Mesenteric fat pad (tissue), 1 donor: ENCODE measurements around the gene DYSF. TPM values are rescaled to one million over a fixed set of nuclear protein-coding genes. Genes with fewer than 3 reads are reported as not detected.

ENCODE experiments used
- DNase-seq: peaks from one replicate; pipeline ENCODE4 v3.0.0-alpha.2; 2020; ENCODE audit warnings: low spot score
- total RNA-seq: library from RNA; stranded (reverse); fragmentation: NEBNext Ultra II Directional; extraction: Animal tissue kit (Norgen Biotek cat#: 25700); gene quantifications from one replicate; pipeline ENCODE4 v1.2.1, GENCODE V29; 2021
- donor health status: DM: yes; HTN: yes; CAD: no.

Gene DYSF
- total RNA-seq, 1 donor from 2014 or later = 54.1 TPM

- peak; percentile 30 for DNase-seq
Measured at GRCh38 chr2:71611247-71611646, 157.9 kb downstream of the DYSF start.

- peak; percentile 73 for DNase-seq
Measured at GRCh38 chr2:71611781-71612527, 158.6 kb downstream of the DYSF start.

GRCh38 chr2:71612581-71613402 is 159.4 kb downstream of the DYSF start:
- DNase-seq = peak; percentile 65

- peak; percentile 24 for DNase-seq
Measured at GRCh38 chr2:71613403-71613952, 160.1 kb downstream of the DYSF start.

GRCh38 chr2:71613953-71614925 is 160.9 kb downstream of the DYSF start:
- DNase-seq = peak; percentile 64

- DNase-seq = peak; percentile 87
Measured at GRCh38 chr2:71614976-71615766, 161.8 kb downstream of the DYSF start.

- peak; percentile 81 for DNase-seq
Measured at GRCh38 chr2:71615767-71616730, 162.7 kb downstream of the DYSF start.

- DNase-seq = no peak
Measured at GRCh38 chr2:71617266-71617665, 163.9 kb downstream of the DYSF start.

- DNase-seq = peak; percentile 67
Measured at GRCh38 chr2:71618327-71619113, 165.2 kb downstream of the DYSF start.

GRCh38 chr2:71619230-71619741 is 165.9 kb downstream of the DYSF start:
- peak; percentile 80 for DNase-seq

- DNase-seq = peak; percentile 68
Measured at GRCh38 chr2:71620116-71620515, 166.8 kb downstream of the DYSF start.

GRCh38 chr2:71620851-71621251 is 167.5 kb downstream of the DYSF start:
- DNase-seq = peak; percentile 60

GRCh38 chr2:71629273-71629672 is 175.9 kb downstream of the DYSF start:
- no peak for DNase-seq

- no peak for DNase-seq
Measured at GRCh38 chr2:71629771-71630453, 176.6 kb downstream of the DYSF start.

- DNase-seq = no peak
Measured at GRCh38 chr2:71630454-71631328, 177.3 kb downstream of the DYSF start.

- no peak for DNase-seq
Measured at GRCh38 chr2:71631411-71631931, 178.1 kb downstream of the DYSF start.
